NCI-H2171 (cell line): ENCODE measurements around the gene EGFLAM.

Experiments used
- DNase-seq: peaks from one replicate; lab custom pipeline; 2025; lab: John Stamatoyannopoulos, UW

Gene EGFLAM

GRCh38 chr5:38420246-38420645 lies 161.9 kb downstream of the EGFLAM start:
- DNase-seq = no peak

GRCh38 chr5:38420691-38421390 lies 162.5 kb downstream of the EGFLAM start:
- peak; percentile 86 for DNase-seq

- DNase-seq = no peak
These were observed 164.3 kb downstream of the EGFLAM start for GRCh38 chr5:38422622-38423021.

- peak; percentile 93 for DNase-seq
These were observed 165.2 kb downstream of the EGFLAM start for GRCh38 chr5:38423276-38424147.

- DNase-seq = peak; percentile 84
These were observed 166.0 kb downstream of the EGFLAM start for GRCh38 chr5:38424148-38425060.

- DNase-seq = peak; percentile 22
These were observed 168.1 kb downstream of the EGFLAM start for GRCh38 chr5:38426490-38426889.

GRCh38 chr5:38426986-38427950 lies 168.9 kb downstream of the EGFLAM start:
- peak; percentile 28 for DNase-seq

GRCh38 chr5:38431242-38431853 lies 173.0 kb downstream of the EGFLAM start:
- DNase-seq = no peak

- DNase-seq = no peak
These were observed 175.0 kb downstream of the EGFLAM start for GRCh38 chr5:38433160-38433861.

GRCh38 chr5:38434966-38435705 lies 176.8 kb downstream of the EGFLAM start:
- DNase-seq = no peak

- no peak for DNase-seq
These were observed 180.4 kb downstream of the EGFLAM start for GRCh38 chr5:38438757-38439156.

GRCh38 chr5:38441453-38442246 lies 183.3 kb downstream of the EGFLAM start:
- DNase-seq = peak; percentile 95

GRCh38 chr5:38442247-38442573 lies 183.9 kb downstream of the EGFLAM start:
- DNase-seq = no peak

GRCh38 chr5:38443390-38443789 lies 185.0 kb downstream of the EGFLAM start:
- no peak for DNase-seq

GRCh38 chr5:38445374-38446028 lies 187.1 kb downstream of the EGFLAM start:
- no peak for DNase-seq

- no peak for DNase-seq
These were observed 187.7 kb downstream of the EGFLAM start for GRCh38 chr5:38446029-38446522.

GRCh38 chr5:38447056-38447455 lies 188.7 kb downstream of the EGFLAM start:
- no peak for DNase-seq

- no peak for DNase-seq
These were observed 189.4 kb downstream of the EGFLAM start for GRCh38 chr5:38447786-38448185.
